Limb (tissue), 2 donors: ENCODE data around the gene FAM184A.
A peak's percentile ranks its signal among the peaks of the same experiment; 100 is the strongest.

Source experiments
- DNase-seq, 2 donors: peaks; one replicate each; pipeline ENCODE4 v3.0.0-alpha.2; 2016; ENCODE audit errors: extremely low spot score in 2 of 2

The FAM184A gene

GRCh38 chr6:119060255-119060907 lies 18.1 kb downstream of the FAM184A start:
- no peak for DNase-seq

- no peak for DNase-seq
Measured at GRCh38 chr6:119055069-119055468, 23.4 kb downstream of the FAM184A start.

GRCh38 chr6:119052987-119053386 lies 25.5 kb downstream of the FAM184A start:
- DNase-seq, result no peak

- DNase-seq, result no peak
Measured at GRCh38 chr6:119052292-119052889, 26.1 kb downstream of the FAM184A start.

DNA sequence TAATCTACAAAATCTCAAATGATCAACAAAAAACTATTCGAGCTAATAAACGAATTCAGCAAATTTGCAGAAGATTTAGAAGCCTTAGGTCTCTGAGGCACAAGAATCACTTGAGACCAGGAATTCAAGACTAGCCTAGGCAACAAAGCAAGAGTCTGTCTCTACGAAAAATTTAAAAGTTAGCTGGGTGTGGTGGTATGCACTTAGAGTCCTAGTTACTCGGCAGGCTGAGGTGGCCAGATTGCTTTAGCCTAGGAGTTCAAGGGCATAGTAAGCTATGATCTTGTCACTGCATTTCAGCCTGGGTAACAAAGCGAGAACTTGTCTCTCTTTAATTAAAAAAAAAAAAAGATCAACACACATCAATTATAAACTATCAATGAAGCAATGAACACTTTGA lies 34.2 kb downstream of the FAM184A start:
- no peak for DNase-seq

GRCh38 chr6:119043783-119044182 lies 34.7 kb downstream of the FAM184A start:
- DNase-seq, result no peak

GRCh38 chr6:119043265-119043664 lies 35.2 kb downstream of the FAM184A start:
- DNase-seq, result no peak

DNA sequence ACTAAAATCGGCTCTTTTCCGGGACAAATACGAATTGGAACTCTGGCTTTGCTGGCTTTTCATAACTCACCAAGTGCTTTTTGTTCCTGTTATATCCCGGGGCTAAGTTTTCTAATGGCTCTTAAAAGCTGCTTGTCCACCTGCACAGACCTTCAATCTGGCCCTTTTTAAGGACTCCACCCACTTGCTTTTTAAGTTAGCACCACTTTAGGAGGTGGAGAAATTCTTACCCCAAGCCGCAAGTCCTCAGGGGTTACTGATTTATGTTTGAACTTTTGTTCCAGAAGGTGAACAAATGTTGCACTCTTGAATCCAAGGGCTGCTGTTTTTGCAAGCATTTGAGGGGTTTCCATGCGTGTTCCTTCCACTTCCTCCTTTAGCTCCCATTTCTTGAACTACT lies 37.8 kb downstream of the FAM184A start:
- DNase-seq, result no peak

DNA sequence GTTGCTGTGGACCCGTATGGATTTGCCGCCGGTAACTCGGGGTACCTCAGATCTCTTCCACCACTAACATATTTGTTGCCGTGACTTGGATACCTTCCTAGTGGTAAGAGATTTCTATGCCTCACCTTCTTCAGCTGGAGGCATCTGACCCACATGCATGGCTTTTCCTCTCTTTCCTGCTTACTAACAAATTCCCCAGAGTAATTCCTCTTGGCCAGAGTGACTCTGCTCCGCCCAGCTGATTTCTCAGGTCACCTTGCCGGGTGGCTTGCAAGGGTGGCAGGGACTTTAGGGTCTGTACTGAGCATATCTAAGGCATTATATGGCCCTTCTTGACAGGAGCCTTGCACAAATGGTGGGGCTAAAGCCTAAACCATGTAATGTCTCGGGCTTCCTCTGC lies 38.2 kb downstream of the FAM184A start:
- no peak for DNase-seq

GRCh38 chr6:119037941-119038623 lies 40.4 kb downstream of the FAM184A start:
- no peak for DNase-seq

DNA sequence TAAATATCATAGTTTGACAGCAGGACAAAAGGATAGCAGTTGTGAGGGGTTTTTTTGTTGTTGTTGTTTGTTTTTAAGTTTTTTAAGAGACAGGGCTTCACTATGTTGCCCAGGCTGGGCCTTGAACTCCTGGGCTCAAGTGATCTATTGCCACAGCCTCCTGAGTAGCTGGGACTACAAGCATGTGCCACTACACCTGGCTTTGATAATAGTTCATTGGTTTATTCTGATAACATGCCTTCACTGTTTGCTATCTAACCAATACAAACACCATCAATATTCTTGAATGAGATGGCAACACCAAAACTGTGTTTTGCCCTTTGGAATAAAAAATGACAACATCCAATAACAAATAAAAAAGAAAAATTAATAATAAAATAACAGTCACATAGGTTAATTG lies 41.2 kb downstream of the FAM184A start:
- DNase-seq, result no peak

DNA sequence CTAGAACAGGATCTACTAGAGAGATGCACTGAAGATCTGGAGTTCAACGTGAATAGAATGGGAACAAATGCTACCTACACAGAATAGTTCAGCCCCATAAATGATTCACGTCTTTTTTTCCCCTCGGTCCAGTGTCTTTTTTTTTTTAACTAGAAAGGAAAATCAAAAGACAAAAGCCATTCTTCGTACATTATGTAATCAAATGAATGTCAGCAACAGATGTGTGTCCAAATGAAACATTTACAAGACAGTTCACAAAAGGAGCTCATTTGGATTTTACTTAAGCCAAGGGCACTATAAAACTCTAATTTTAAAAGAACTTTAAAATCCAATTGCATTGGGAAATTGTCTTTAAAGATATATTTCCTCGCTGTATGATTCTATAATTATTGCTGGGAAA lies 42.4 kb downstream of the FAM184A start:
- DNase-seq, result peak in 1 of 2 donors; percentile 21

DNA sequence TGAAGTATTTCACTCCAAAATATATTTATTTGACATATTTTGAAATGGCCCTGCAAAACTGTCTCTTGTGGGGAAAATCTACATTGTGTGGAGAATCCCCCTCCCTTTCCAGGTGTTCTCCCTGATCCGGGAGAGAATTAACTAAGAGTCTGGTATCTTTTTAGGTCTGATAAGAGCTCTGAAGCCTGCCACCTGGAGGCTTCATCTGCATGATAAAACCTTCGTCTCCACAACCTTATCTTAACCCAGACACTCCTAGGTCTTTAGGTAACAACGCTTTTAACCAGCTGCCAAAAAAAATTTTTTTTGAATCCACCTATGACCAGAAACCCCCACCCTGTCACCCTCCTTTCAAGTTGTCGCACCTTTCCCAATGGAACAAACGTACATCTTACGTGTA lies 43.0 kb downstream of the FAM184A start:
- DNase-seq, result no peak

DNA sequence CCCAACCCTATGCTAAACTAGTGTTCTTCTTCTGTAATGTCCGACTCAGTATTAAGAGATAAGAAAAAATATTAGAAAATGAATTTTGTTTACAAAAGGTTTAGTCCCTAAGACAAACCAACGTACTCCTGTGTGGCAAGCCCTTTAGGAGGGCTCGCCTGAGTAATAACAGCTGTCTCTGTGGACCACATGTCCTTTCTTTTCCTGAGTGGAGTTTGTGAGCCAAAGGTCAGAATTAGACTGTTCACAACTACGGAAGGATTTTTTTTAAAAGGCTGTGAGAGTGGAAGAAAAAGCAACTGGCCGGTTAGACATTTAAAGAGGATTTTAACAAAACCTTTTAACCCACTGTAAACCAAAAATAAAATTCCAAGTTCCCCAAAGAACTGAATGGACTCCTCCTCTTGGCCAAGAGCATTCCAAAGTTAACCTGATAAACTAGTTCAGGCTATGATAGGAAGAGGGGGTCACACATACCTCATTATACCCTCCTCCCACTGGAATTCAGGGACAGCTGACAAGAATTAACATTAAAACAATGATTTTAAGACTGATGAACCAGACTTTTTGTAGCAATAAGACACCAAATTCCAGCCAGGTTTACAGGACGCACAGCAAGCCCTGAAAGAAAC lies 43.5 kb downstream of the FAM184A start:
- peak in 1 of 2 donors; percentile 10 for DNase-seq

DNA sequence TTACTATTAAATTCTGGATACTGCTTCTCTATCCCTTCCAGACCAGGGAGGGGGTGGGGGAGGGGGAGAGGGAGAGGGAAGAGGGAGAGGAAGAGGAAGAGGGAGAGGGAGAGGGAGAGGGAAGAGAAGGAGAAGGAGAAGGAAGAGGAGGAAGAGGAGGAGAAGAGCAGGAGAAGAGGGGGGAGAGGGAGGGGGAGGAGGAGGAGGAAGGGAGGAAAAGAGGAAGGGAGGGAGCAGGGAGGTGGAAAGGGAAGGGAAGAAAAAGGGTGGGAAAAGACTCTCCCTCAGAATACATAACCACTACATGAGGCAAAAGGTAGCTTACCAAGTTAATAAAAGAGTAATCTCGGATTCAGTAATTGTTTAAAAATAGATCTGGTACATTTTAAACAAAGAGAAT lies 46.0 kb downstream of the FAM184A start:
- DNase-seq, result no peak

GRCh38 chr6:119030759-119031158 lies 47.7 kb downstream of the FAM184A start:
- no peak for DNase-seq

DNA sequence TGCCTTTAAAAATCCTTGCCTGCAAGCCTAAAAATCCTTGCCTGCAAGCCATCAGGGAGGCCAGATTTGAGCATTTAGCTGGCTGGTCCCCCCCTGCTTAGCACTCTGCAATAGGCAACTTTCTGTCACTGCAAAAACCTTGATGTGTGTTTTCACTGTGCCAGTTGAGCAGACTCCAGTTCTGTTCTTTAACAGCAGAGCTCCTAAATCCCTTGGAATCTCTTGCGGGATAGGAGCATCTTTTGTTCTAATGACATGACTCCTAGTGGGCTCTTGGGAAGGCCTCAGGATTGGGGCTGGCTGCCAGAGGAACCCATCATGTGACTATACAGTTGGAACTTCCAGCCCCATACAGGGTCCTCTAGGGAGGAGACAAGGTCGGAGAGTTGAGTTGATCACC lies 50.4 kb downstream of the FAM184A start:
- no peak for DNase-seq

- no peak for DNase-seq
Measured at GRCh38 chr6:119027465-119027864, 51.0 kb downstream of the FAM184A start.

GRCh38 chr6:119026822-119027221 lies 51.6 kb downstream of the FAM184A start:
- no peak for DNase-seq

DNA sequence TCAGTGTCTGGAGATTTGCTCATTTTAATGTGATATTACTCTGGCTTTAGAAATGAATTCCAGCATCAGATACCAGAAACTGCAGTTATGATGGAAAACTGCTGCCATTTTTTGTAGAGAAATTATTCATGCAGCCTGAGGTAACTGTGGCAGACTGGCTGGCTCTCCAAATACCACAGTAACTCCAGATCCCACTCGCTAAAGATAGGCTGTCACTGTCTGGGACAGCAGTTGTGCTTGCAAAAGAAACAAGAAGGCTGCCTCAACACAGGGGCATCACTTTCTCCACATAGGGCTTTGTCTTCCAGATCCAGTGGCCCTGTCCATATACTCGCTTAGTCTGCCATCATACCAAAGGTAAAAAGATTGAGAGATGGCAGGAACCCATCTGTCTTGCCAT lies 52.7 kb downstream of the FAM184A start:
- DNase-seq, result no peak

DNA sequence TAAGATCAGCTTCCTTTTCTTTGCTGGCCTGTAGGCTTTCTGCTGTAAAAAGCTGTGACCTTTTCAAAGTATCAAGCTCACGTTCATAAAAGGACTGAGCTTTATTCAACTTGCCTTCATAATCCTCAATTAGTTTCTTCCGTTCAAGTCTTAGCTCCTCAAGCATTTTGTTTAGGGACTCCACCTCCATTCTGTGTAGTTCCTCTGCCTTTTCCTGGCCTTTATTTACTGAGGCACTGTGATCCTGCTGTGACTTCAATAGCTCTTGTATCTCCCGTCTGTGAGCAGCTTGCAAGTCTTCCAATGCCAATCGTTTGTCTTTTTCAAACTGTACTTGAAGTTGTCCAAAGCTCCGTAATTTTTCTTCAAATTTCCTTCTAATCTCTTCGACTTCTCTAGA lies 54.4 kb downstream of the FAM184A start:
- no peak for DNase-seq

DNA sequence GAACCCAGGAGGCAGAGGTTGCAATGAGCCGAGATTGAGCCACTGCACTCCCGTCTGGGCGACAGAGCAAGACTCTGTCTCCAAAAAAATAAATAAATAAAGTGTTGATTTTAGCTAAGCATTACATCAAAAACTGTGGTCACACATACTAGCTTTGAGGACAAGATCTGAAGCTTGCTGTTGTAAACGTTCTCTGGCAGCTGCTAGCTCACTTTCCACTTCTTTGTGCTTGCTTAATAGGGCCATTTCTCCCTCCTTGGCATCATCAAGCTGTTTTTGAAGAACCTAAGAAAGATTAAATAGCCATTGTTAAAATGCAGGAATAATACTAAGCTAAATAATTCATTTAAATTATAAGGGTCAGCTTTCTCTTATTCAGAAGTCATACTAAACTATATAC lies 55.7 kb downstream of the FAM184A start:
- DNase-seq, result no peak
